ENCODE results near the gene TNIP2. TPM values are rescaled to one million over a fixed set of nuclear protein-coding genes. Genes with fewer than 3 reads are reported as not detected.

The TNIP2 gene
- total RNA-seq, 2 donors from 2014 or later, result 48.9 to 75.5 TPM

DNA sequence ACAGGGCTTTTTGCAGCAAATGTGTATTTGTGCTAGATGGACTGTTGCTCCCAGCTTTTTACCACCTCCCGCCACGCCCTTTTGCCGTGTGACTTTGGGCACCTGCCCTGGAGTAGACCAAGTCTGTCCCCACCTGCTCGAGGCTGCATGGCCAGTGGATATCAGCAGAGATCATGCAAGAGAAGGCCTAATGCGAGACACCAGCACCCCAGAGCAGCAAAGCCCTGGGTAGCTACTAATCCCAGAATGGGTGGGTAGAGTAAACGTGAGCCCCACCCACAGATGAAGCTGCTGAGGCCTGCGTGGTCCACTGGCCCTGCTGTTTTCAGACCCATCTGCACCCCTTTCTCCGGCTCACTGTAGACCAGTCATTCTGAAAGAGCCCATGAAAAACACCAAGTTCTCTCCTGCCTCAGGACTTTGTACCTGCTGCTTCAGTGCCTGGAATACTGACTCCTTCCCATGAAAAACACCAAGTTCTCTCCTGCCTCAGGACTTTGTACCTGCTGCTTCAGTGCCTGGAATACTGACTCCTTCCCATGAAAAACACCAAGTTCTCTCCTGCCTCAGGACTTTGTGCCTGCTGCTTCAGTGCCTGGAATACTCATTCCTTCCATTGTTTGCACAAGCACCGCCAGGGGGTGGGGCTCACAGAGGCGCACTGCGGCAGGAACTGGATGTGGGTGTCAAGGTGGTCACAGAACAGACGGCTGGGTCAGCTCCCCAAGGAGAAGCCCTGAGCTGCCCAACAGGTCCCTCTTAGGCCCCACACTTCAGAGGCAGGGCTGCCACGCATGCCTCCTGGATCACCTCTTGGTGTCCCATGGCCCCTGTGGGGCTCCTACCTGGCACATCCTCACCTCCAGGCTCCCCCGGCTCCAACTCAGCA is 5.1 kb upstream of the TNIP2 start:
- H3K36me3 Mint-ChIP-seq, result no peaks in the 10 kb centered on the region
- H3K9me3 Mint-ChIP-seq, result no peaks in the 10 kb centered on the region
- ATAC-seq (no peak), DNase-seq (ENCODE audit: low spot score in 2 of 2) (no peak)
- no peak overlapping the region for H3K27ac Mint-ChIP-seq

DNA sequence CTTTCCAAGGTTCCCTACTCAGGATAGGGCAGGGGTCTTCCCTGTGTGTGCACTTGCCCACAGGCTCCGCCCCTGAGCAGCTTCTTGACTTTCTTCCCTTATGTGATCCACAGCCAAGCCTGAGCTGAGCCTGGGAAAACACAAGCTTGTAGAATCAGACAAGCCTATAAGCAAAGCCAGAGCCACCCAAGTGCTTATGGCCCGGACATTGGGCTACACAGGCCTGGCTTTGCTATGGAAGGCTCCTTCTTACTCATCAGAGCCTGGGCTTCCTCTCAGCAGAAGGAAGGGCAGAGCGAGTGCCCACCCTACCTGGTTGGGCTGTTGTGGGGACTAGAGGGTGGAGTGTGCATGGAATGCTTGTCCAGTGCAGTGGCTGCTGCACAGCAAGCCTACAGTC is 1.3 kb upstream of the TNIP2 start:
- peak overlapping the region in 1 of 2 donors; percentile 89 for H3K27ac Mint-ChIP-seq
- H3K9me3 Mint-ChIP-seq, result no peaks in the 10 kb centered on the region

DNA sequence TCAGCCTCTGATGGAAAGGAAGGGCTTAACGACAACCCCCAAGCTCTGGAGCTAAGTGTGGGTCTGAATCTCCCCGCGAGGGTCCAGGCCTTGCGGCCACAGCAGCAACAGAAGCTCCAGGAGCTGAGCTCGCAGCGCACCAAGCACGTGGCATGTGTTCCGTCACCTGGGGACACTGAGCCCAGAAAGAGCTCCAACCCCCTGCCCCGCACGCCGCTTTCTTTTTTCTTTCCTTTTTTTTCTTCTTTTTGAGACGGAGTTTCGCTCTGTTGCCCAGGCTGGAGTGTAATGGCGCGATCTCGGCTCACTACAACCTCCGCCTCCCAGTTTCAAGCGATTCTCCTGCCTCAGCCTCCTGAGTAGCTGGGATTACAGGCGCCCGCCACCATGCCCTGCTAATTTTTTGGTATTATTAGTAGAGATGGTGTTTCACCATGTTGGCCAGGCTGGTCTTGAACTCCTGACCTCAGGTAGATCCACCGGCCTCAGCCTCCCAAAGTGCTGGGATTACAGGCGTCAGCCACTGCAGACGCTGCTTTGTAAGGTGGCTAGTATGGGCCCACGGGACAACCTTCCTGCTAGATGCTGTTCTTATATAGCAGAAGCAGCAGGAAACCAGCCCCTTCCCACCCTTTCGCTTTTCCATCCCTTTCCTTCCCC is 685 bp upstream of the TNIP2 start:
- H3K27ac Mint-ChIP-seq, result peak overlapping the region in 1 of 2 donors; percentile 89
- DNase-seq (ENCODE audit: low spot score in 2 of 2) (no peak), ATAC-seq (no peak)
- no peaks in the 10 kb centered on the region for H3K9me3 Mint-ChIP-seq
- H3K36me3 Mint-ChIP-seq, result peaks cover 6 to 7% of the 10 kb centered on the region in 2 donors

More for the DNA sequence above, 1.3 kb upstream of the TNIP2 start:
- ATAC-seq, result no peak
- H3K36me3 Mint-ChIP-seq, result peaks cover 6 to 7% of the 10 kb centered on the region in 2 donors
- no peak for DNase-seq (ENCODE audit: low spot score in 2 of 2)

GRCh38 chr4:2754848-2755819 is 1.0 kb downstream of the TNIP2 start:
- no peaks in the 10 kb centered on the region for H3K9me3 Mint-ChIP-seq
- DNase-seq (ENCODE audit: low spot score in 2 of 2) (no peak), ATAC-seq (no peak)
- peaks cover 6 to 11% of the 10 kb centered on the region in 2 donors for H3K36me3 Mint-ChIP-seq
- peak overlapping the region; percentile 80 to 92 for H3K27ac Mint-ChIP-seq

DNA sequence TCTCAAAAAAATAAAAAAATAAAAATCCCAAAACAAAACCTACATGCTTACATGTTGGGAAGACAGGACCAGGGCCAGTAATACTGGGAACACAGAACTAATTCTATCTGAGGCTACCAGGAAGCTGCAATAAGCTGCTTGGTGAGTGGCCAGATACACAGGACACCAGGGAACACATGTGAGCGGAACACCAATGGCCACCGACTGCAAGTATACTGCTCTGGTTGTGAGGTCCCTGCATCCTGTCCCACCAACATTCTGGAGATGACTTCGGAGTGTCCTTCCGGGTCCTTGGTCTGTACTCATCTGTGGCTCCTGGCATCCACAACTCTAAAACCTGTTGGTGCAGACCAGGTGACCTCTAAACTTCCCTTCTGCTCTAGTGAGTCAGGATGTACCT is 2.7 kb downstream of the TNIP2 start:
- ATAC-seq (no peak), DNase-seq (ENCODE audit: low spot score in 2 of 2) (no peak)
- Mint-ChIP-seq H3K9me3 (no peaks in the 10 kb centered on the region), H3K27ac (no peak overlapping the region), H3K36me3 (peaks cover 6 to 11% of the 10 kb centered on the region in 2 donors)

GRCh38 chr4:2750719-2751605 is 5.2 kb downstream of the TNIP2 start:
- H3K36me3 Mint-ChIP-seq, result peaks cover 22 to 29% of the 10 kb centered on the region in 2 donors
- no peak for ATAC-seq
- DNase-seq (ENCODE audit: low spot score in 2 of 2), result no peak
- H3K9me3 Mint-ChIP-seq, result no peaks in the 10 kb centered on the region
- peak overlapping the region in 1 of 2 donors; percentile 29 for H3K27ac Mint-ChIP-seq

GRCh38 chr4:2746891-2747695 is 9.0 kb downstream of the TNIP2 start:
- DNase-seq (ENCODE audit: low spot score in 2 of 2) (no peak), ATAC-seq (no peak)
- H3K9me3 Mint-ChIP-seq, result no peaks in the 10 kb centered on the region
- H3K36me3 Mint-ChIP-seq, result peaks cover 43 to 44% of the 10 kb centered on the region in 2 donors
- peak overlapping the region; percentile 76 to 91 for H3K27ac Mint-ChIP-seq

DNA sequence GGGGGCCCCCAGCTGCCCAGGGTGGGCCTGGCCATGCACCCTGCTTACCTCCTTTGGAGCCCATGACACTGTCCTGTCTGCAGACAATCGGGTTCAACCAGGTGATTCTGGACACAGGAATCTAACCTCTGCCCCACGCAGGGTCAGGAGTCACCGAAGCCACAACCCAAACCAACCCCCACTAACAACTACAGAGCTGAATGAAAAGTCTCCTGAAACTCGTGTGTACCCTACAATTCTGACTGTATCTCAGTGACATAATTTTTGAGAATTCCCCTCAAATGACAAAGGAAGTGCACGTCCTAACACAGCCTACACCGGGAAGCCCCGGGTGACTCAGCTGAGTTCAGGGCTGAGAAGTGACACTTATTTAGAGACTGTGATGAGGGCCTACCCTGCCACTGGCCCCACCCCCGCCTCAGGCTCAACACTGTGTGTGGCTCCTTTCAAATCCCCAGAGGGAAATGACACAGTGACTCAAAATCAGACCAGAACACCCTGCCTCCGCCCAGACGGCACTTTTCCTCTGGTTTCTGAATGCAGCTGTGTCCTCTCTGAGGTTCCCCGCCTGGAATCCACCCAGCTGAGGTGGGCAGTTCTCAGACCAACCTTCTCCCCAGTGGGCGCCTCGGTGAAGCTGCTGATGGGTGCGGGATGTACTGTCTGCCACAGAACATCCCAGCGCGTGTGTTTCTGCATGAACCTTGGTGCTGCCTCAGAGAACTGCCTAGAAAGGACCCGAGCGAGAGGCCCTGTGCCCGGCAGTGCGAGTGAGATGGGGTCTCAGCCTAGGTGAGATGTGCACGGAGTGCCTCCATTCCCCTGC is 9.9 kb downstream of the TNIP2 start:
- peaks cover 43 to 44% of the 10 kb centered on the region in 2 donors for H3K36me3 Mint-ChIP-seq
- ATAC-seq, result peak; percentile 98
- peak overlapping the region; percentile 76 to 91 for H3K27ac Mint-ChIP-seq
- DNase-seq (ENCODE audit: low spot score in 2 of 2), result peak; percentile 91 to 97
- H3K9me3 Mint-ChIP-seq, result no peaks in the 10 kb centered on the region

DNA sequence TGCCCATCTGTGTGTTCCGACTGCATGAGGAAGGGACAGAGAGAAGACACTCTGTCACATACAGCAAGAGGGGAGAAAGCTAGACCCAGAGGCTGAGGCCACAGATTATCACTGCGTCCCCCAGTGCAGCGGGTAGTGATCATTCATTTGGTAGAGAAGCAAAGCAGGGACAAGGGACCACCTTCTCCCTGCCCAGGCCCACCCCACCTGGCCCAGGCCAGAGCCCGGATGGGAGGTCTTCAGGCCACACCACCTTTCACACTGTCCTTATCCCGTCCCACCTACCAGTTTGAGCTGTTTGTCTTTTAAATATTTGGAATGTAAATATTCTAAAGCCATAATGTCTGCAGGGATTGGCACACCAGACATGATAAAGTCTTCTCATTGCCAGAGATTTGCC is 10.6 kb downstream of the TNIP2 start:
- no peak for ATAC-seq

GRCh38 chr4:2744576-2745270 is 11.4 kb downstream of the TNIP2 start:
- H3K9me3 Mint-ChIP-seq, result no peaks in the 10 kb centered on the region
- no peak for ATAC-seq
- no peak for DNase-seq (ENCODE audit: low spot score in 2 of 2)
- peak overlapping the region; percentile 90 to 91 for H3K27ac Mint-ChIP-seq
- H3K36me3 Mint-ChIP-seq, result peaks cover 43 to 49% of the 10 kb centered on the region in 2 donors

More for the DNA sequence above, 10.6 kb downstream of the TNIP2 start:
- Mint-ChIP-seq H3K36me3 (peaks cover 43% of the 10 kb centered on the region in 2 donors), H3K9me3 (no peaks in the 10 kb centered on the region), H3K27ac (peak overlapping the region; percentile 76 to 91)
- no peak for DNase-seq (ENCODE audit: low spot score in 2 of 2)

DNA sequence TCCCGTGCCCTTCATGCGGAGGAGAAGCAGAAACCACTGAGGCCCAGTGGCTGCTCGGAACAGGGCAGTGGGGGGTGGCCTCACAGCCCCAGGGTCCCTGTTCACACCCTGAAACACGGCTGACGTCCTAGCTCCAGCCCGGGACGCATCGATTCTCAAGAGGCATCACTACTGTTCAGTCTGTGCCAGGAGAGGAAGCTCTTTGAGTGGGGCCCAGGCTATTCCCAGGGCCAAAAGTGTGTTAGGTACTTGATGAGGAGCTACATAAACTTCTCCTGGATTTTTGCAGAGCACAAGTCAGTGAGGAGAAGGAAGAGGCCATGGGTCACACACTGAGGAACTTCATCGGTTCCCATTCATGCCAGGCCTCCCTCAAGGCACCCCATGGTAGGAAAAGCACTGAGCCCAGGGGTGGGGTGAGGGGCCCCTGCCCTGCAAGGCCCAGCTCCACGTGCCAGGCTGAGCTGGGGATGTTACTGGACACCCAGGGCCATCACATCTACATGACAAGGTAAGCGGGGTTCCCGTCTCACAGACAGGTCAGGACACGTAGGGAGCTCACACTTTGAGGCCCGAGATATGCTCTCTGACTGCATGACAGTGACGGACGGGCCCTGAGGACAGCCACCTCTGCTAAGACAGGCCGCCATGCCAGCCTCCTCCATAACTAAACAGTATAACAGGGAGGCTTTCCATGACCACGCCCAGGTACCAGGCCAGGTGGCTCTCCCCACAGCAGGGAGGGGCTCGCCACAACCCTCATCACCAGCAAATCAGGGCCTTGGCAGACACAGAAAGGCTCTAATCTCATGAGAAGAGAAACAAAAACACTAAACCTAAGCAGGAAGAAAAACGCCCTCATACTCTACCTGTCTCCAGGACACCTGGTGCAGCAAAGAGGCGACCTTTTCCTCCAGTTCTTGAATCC is 12.4 kb downstream of the TNIP2 start:
- H3K27ac Mint-ChIP-seq, result peak overlapping the region in 1 of 2 donors; percentile 90

GRCh38 chr4:2742823-2743517 is 13.2 kb downstream of the TNIP2 start:
- peak in 1 of 2 donors; percentile 53 for DNase-seq (ENCODE audit: low spot score in 2 of 2)
- no peak for ATAC-seq
- H3K27ac Mint-ChIP-seq, result peak overlapping the region in 1 of 2 donors; percentile 90
- H3K36me3 Mint-ChIP-seq, result peaks cover 42 to 57% of the 10 kb centered on the region in 2 donors
- peaks cover 0 to 5% of the 10 kb centered on the region in 2 donors for H3K9me3 Mint-ChIP-seq

More for the DNA sequence above, 12.4 kb downstream of the TNIP2 start:
- Mint-ChIP-seq H3K36me3 (peaks cover 43 to 52% of the 10 kb centered on the region in 2 donors), H3K9me3 (no peaks in the 10 kb centered on the region)
- DNase-seq (ENCODE audit: low spot score in 2 of 2) (peak in 1 of 2 donors; percentile 34), ATAC-seq (no peak)
